IMR-90 (cell line): Measurements from ENCODE around the gene CDH23. TPM values are rescaled to one million over a fixed set of nuclear protein-coding genes. Genes with fewer than 3 reads are reported as not detected.

ENCODE experiments used
- ATAC-seq: fragments of 200-7000 bp; cut with Tn5 transposase; 2 replicates; pipeline ENCODE4 v1.9.1; 2020; ENCODE audit warnings: low read depth, mild to moderate bottlenecking, moderate library complexity
- BruUV-seq: library from RNA; stranded (reverse); fragments of 400-500 nt; replicated peaks from 2 replicates; lab custom pipeline; 2021; lab: Mats Ljungman, UMichigan
- CTCF ChIA-PET: fragments of 300-600 bp; formaldehyde crosslinking; extraction: SDS; loops from one replicate; lab custom pipeline; 2021; ENCODE audit warnings: antibody characterized with exemption; lab: Yijun Ruan, JAX
- POLR2A ChIA-PET: fragments of 300-600 bp; sonication (Branson Sonifier 250); formaldehyde crosslinking; loops from one replicate; lab custom pipeline; 2022; ENCODE audit warnings: antibody characterized with exemption; ENCODE audit not compliant: unreplicated experiment; lab: Charles Lee
- DNase-seq: peaks from one replicate; pipeline ENCODE4 v3.0.0; 2013
- H2AFZ ChIP-seq: replicated peaks from 2 replicates; pipeline ENCODE3; 2013; ENCODE audit warnings: low read length, mild to moderate bottlenecking; ENCODE audit not compliant: poor library complexity
- H2AK5ac ChIP-seq: 2 replicates; pipeline ENCODE4 v1.6.1; 2013; ENCODE audit warnings: low read depth, low read length, inconsistent platforms
- H2AK9ac ChIP-seq: replicated peaks from 2 replicates; pipeline ENCODE3; 2013; ENCODE audit warnings: mild to moderate bottlenecking, low read depth, low read length, moderate library complexity; ENCODE audit not compliant: poor library complexity
- H2BK120ac ChIP-seq: 2 replicates; pipeline ENCODE4 v1.6.1; 2013; ENCODE audit warnings: low read depth, low read length, inconsistent platforms
- H2BK15ac ChIP-seq: 3 replicates; pipeline ENCODE4 v1.6.1; 2013; ENCODE audit warnings: low read depth, low read length, inconsistent platforms
- H2BK20ac ChIP-seq: 2 replicates; pipeline ENCODE4 v1.6.1; 2013; ENCODE audit warnings: low read depth, mild to moderate bottlenecking, inconsistent platforms, low read length, moderate library complexity
- H2BK5ac ChIP-seq: 2 replicates; pipeline ENCODE4 v1.6.1; 2013; ENCODE audit warnings: mild to moderate bottlenecking, low read depth, low read length, inconsistent platforms; ENCODE audit not compliant: poor library complexity, severe bottlenecking
- H3K14ac ChIP-seq: replicated peaks from 2 replicates; pipeline ENCODE4 v1.6.1; 2013; ENCODE audit warnings: low read depth, low read length, inconsistent platforms
- H3K18ac ChIP-seq: 2 replicates; pipeline ENCODE4 v1.6.1; 2013; ENCODE audit warnings: low read depth, low read length, control low read depth
- H3K23ac ChIP-seq: 2 replicates; pipeline ENCODE4 v1.6.1; 2013; ENCODE audit warnings: low read depth, low read length, inconsistent platforms
- H3K27ac ChIP-seq: 2 replicates; pipeline ENCODE4 v1.5.1; 2013; ENCODE audit warnings: mild to moderate bottlenecking, control low read depth, low read length; ENCODE audit not compliant: insufficient read depth
- H3K27me3 ChIP-seq: 2 replicates; pipeline ENCODE4 v1.6.1; 2013; ENCODE audit warnings: low read length; ENCODE audit not compliant: control insufficient read depth, insufficient read depth
- H3K36me3 ChIP-seq: 2 replicates; pipeline ENCODE4 v1.6.1; 2013; ENCODE audit warnings: low read length, mixed read lengths; ENCODE audit not compliant: control insufficient read depth, insufficient read depth
- H3K4ac ChIP-seq: 2 replicates; pipeline ENCODE4 v1.6.1; 2013; ENCODE audit warnings: low read depth, low read length, inconsistent platforms
- H3K4me1 ChIP-seq: 2 replicates; pipeline ENCODE4 v1.6.1; 2013; ENCODE audit warnings: low read length, mixed read lengths; ENCODE audit not compliant: control insufficient read depth, insufficient read depth
- H3K4me2 ChIP-seq: 2 replicates; pipeline ENCODE4 v1.6.1; 2013; ENCODE audit warnings: low read depth, mild to moderate bottlenecking, control low read depth, low read length, moderate library complexity
- H3K4me3 ChIP-seq: 2 replicates; pipeline ENCODE4 v1.5.1; 2013; ENCODE audit warnings: low read depth, mild to moderate bottlenecking, control low read depth, low read length, moderate library complexity; ENCODE audit not compliant: insufficient read depth
- H3K56ac ChIP-seq: 2 replicates; pipeline ENCODE4 v1.6.1; 2013; ENCODE audit warnings: low read length, inconsistent platforms; ENCODE audit not compliant: insufficient read depth; ENCODE audit errors: extremely low read depth
- H3K79me1 ChIP-seq, 2 experiments: 2 replicates each; pipeline ENCODE4 v1.6.1; 2013; ENCODE audit warnings: low read length in 2 of 2, inconsistent platforms in 1 of 2, low read depth in 1 of 2
- H3K9ac ChIP-seq: 2 replicates; pipeline ENCODE4 v1.6.1; 2013; ENCODE audit warnings: low read depth, low read length, control low read depth
- H3K9me1 ChIP-seq: 2 replicates; pipeline ENCODE4 v1.6.1; 2013; ENCODE audit warnings: low read length, inconsistent platforms; ENCODE audit not compliant: insufficient read depth
- H3K9me3 ChIP-seq: 2 replicates; pipeline ENCODE4 v1.6.1; 2013; ENCODE audit warnings: low read length; ENCODE audit not compliant: control insufficient read depth, insufficient read depth
- H4K20me1 ChIP-seq: 2 replicates; pipeline ENCODE4 v1.6.1; 2013; ENCODE audit warnings: low read length, inconsistent platforms; ENCODE audit not compliant: insufficient read depth
- H4K5ac ChIP-seq: 2 replicates; pipeline ENCODE4 v1.6.1; 2013; ENCODE audit warnings: mild to moderate bottlenecking, low read depth, low read length, control low read depth
- H4K8ac ChIP-seq, 2 experiments: 2 replicates each; pipeline ENCODE4 v1.6.1; 2013; ENCODE audit warnings: low read depth in 2 of 2, low read length in 2 of 2, control low read depth in 1 of 2, inconsistent platforms in 1 of 2
- H4K91ac ChIP-seq: 2 replicates; pipeline ENCODE4 v1.6.1; 2013; ENCODE audit warnings: low read depth, low read length, inconsistent platforms; ENCODE audit not compliant: insufficient read depth
- BHLHE40 ChIP-seq: fragments of 150-350 bp; IDR thresholded peaks from 2 replicates; pipeline ENCODE4 v1.6.1; 2016; ENCODE audit warnings: mild to moderate bottlenecking, low read depth, low read length
- CHD1 ChIP-seq: IDR thresholded peaks from 2 replicates; pipeline ENCODE4 v1.6.1; 2012; ENCODE audit warnings: low read depth, low read length, improper control_type of control experiment
- FOS ChIP-seq: fragments of 150-350 bp; IDR thresholded peaks from 2 replicates; pipeline ENCODE4 v1.6.1; 2016; ENCODE audit warnings: low read depth, low read length
- MAFK ChIP-seq: IDR thresholded peaks from 2 replicates; pipeline ENCODE4 v1.6.1; 2012; ENCODE audit warnings: low read depth, low read length, improper control_type of control experiment
- MAZ ChIP-seq: IDR thresholded peaks from 2 replicates; pipeline ENCODE4 v1.6.1; 2012; ENCODE audit warnings: low read depth, mild to moderate bottlenecking, low read length, improper control_type of control experiment, moderate library complexity, borderline replicate concordance
- MXI1 ChIP-seq: IDR thresholded peaks from 2 replicates; pipeline ENCODE4 v1.6.1; 2012; ENCODE audit warnings: low read depth, mild to moderate bottlenecking, low read length, moderate library complexity, borderline replicate concordance
- POLR2A ChIP-seq: IDR thresholded peaks from 2 replicates; pipeline ENCODE4 v1.6.1; 2012; ENCODE audit warnings: mild to moderate bottlenecking, low read depth, low read length
- RAD21 ChIP-seq: IDR thresholded peaks from 2 replicates; pipeline ENCODE4 v1.6.1; 2012; ENCODE audit warnings: low read length, improper control_type of control experiment
- RCOR1 ChIP-seq: IDR thresholded peaks from 2 replicates; pipeline ENCODE4 v1.6.1; 2012; ENCODE audit warnings: mild to moderate bottlenecking, low read length, improper control_type of control experiment; ENCODE audit not compliant: insufficient replicate concordance
- RFX5 ChIP-seq: IDR thresholded peaks from 2 replicates; pipeline ENCODE4 v1.8.0; 2012; ENCODE audit warnings: low read depth, mild to moderate bottlenecking, low read length, moderate library complexity
- SMC3 ChIP-seq: fragments of 150-350 bp; IDR thresholded peaks from 2 replicates; pipeline ENCODE4 v1.6.1; 2016; ENCODE audit warnings: low read depth, mild to moderate bottlenecking, antibody characterized with exemption, low read length, moderate library complexity
- WGBS, 2 experiments: methylation state at CpG; one replicate each; pipeline versions ENCODE4 v1.1.5 to v1.1.7; 2013; ENCODE audit warnings: missing lambda C conversion rate in 2 of 2; ENCODE audit not compliant: insufficient read length in 1 of 2; ENCODE audit errors: extremely low coverage in 2 of 2; 5-methylcytosine and 5-hydroxymethylcytosine counted together
- dilution Hi-C: fragments of 300-500 bp; cut with HindIII; formaldehyde crosslinking; loops from one replicate; pipeline ENCODE4 v1.14.3; 2018; ENCODE audit warnings: low sequenced_read_pairs; ENCODE audit not compliant: unreplicated experiment
- in situ Hi-C: fragments of 300-500 bp; cut with MboI; formaldehyde crosslinking; loops from 3 replicates; pipeline ENCODE4 v1.14.3; 2019; ENCODE audit warnings: low sequenced_read_pairs, inconsistent platforms, mixed read lengths
- intact Hi-C: fragments of 100-400 bp; cut with micrococcal nuclease; formaldehyde crosslinking; loops from 2 replicates; pipeline ENCODE4 v1.10.0; 2022
- polyA plus RNA-seq, 3 experiments: library from polyadenylated mRNA; depleted of rRNA; stranded (reverse); fragments of >200 nt; gene quantifications; 2 replicates each; pipeline ENCODE4 v1.2.3, GENCODE V29; 2012; ENCODE audit warnings: low replicate concordance in 1 of 3
- total RNA-seq: library from RNA; depleted of rRNA; stranded (reverse); fragments of >200 nt; gene quantifications from 2 replicates; pipeline ENCODE4 v1.2.3, GENCODE V29; 2012
- TF ChIP-seq, protein P1 (sequence below): fragments of 150-350 bp; IDR thresholded peaks from 2 replicates; pipeline ENCODE4 v1.6.1; 2016; ENCODE audit warnings: low read depth, mild to moderate bottlenecking, low read length, moderate library complexity, borderline replicate concordance
- TF ChIP-seq, protein P2 (sequence below): fragments of 150-350 bp; IDR thresholded peaks from 2 replicates; pipeline ENCODE4 v1.6.1; 2017; ENCODE audit warnings: mild to moderate bottlenecking, antibody characterized with exemption, low read length, low read depth

CDH23 gene
- total and polyA plus RNA-seq, 2 of the 4 experiments (the other 2 are of a cell fraction): under 0.01 to 0.03 TPM

DNA sequence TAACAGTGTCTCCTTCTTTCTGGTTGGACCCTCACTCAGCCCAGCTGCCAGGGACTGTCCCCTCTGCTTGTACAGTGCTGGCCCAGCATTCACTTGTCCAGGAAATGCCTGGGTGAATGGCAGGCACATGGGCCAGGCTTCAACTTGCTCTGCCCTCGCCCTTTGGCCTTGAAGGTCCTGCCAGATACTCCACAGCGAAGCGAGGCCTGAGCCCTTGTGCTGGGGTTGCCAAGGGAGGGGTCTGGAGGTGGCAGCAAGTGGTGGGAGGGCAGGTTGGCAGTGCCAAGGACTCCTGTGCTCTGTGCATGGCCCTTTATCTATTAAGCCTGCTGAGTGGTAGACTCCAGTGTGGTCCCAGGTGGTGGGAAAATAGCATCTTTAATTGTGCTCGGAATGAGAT, 75.7 kb downstream of the CDH23 start:
- ChIA-PET POLR2A (no interaction called here), CTCF (no interaction called here)

More for the DNA sequence above, 75.7 kb downstream of the CDH23 start:
- no peak for TF ChIP-seq RAD21
- TF ChIP-seq SMC3: no peak
- TF ChIP-seq, protein P1, sequence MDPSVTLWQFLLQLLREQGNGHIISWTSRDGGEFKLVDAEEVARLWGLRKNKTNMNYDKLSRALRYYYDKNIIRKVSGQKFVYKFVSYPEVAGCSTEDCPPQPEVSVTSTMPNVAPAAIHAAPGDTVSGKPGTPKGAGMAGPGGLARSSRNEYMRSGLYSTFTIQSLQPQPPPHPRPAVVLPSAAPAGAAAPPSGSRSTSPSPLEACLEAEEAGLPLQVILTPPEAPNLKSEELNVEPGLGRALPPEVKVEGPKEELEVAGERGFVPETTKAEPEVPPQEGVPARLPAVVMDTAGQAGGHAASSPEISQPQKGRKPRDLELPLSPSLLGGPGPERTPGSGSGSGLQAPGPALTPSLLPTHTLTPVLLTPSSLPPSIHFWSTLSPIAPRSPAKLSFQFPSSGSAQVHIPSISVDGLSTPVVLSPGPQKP: no peak
- no peak for TF ChIP-seq RFX5
- TF ChIP-seq MAFK: no peak
- TF ChIP-seq MAZ: no peak
- TF ChIP-seq, protein P2, sequence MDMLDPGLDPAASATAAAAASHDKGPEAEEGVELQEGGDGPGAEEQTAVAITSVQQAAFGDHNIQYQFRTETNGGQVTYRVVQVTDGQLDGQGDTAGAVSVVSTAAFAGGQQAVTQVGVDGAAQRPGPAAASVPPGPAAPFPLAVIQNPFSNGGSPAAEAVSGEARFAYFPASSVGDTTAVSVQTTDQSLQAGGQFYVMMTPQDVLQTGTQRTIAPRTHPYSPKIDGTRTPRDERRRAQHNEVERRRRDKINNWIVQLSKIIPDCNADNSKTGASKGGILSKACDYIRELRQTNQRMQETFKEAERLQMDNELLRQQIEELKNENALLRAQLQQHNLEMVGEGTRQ: no peak
- no peak for TF ChIP-seq POLR2A
- no peak for TF ChIP-seq BHLHE40
- TF ChIP-seq CHD1: no peak
- TF ChIP-seq FOS: no peak
- TF ChIP-seq MXI1: no peak
- TF ChIP-seq RCOR1: no peak
- Histone ChIP-seq H2AK5ac (no peak overlapping the region), H2AK9ac (no peak overlapping the region), H3K79me1 (no peaks in the 10 kb centered on the region), H3K56ac (no peak overlapping the region), H3K4me2 (no peak overlapping the region), H3K9me3 (no peaks in the 10 kb centered on the region), H3K9ac (no peak overlapping the region), H3K27me3 (peaks cover 29% of the 10 kb centered on the region), H3K18ac (no peak overlapping the region), H3K4me1 (no peaks in the 10 kb centered on the region), H2BK15ac (no peak overlapping the region), H3K14ac (no peak overlapping the region), H3K27ac (no peak overlapping the region), H3K4ac (no peak overlapping the region), H2BK20ac (no peak overlapping the region), H2AFZ (no peak overlapping the region), H3K4me3 (no peak overlapping the region), H2BK5ac (no peak overlapping the region), H4K5ac (no peak overlapping the region), H4K20me1 (no peaks in the 10 kb centered on the region), H4K8ac (no peak overlapping the region), H3K23ac (no peak overlapping the region), H3K9me1 (no peaks in the 10 kb centered on the region), H2BK120ac (no peak overlapping the region), H3K36me3 (no peaks in the 10 kb centered on the region), H4K91ac (no peak overlapping the region)
- ATAC-seq (no peak), DNase-seq (no peak)
- no TSS peak for BruUV-seq
- in situ Hi-C loops: no loop called here
- no CpG with 5 or more reads among the region's 4 CpGs for WGBS, 2 experiments
- dilution Hi-C loops: no loop called here
- intact Hi-C loops: no loop called here
